ENCODE results near the gene QDPR.
A peak's percentile ranks its signal among the peaks of the same experiment; 100 is the strongest.

QDPR gene

GRCh38 chr4:17511950-17512795 lies at the start of gene QDPR:
Gene QDPR (minus strand): TSS chr4:17512090. CDS start chr4:17512054, 36 bp downstream.
- Histone ChIP-seq H3K4me3 (peak within 1 kb of the TSS; percentile 80), H3K9ac (ENCODE audit: insufficient read length) (peak within 1 kb of the TSS; percentile 72), H3K36me3 (ENCODE audit: insufficient read depth, low read length) (no peaks in the 10 kb centered on the region), H3K9me3 (ENCODE audit: low read depth, low read length) (no peaks in the 10 kb centered on the region), H3K27ac (no peak within 1 kb of the TSS)
- no peak for TF ChIP-seq EZH2 (IDR thresholded peaks at IDR 0.05)
- no peak for TF ChIP-seq FOXP2 (optimal IDR thresholded peaks at IDR 0.05; ENCODE audit: control extremely low read depth, extremely low read length, insufficient read depth)
- no peak for TF ChIP-seq POLR2AphosphoS5 (IDR thresholded peaks at IDR 0.05; ENCODE audit: borderline replicate concordance, low read depth, low read length)
- DNase-seq (ENCODE audit: low read depth, low spot score), result no peak

DNA sequence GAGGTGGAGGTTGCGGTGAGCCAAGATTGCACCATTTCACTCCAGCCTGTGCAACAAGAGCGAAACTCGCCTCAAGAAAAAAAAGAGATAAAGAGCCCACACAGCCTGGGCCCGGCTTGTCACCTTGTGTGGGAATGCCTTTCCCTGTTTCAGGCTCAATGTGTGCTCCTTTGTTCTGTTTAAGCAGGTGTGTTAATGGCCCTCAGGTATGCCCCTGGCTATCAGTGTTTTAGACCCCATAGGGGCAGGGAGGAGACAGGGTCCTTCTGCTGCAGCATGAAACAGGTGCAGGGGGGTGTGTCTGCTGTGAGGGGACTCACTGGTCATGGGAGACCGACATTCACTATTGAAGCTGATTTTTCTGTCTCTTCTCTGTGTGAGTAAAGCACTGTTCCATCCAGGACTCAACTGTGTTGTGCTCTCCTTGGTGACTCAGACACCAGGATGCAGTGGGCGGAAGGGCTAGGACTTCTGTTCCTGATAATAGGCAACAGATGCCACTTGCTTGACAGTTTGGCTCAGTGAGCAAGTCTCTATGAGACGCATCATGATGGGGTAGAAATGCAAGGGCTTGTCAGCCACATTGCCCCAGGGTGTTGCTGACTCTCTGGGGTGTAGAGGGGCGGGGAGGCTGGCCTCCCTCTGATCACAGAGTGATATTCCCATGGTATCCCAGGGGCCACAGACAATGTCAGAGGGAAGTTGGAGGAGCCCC lies 49.5 kb upstream of the QDPR start:
- no peak overlapping the region for H3K9ac ChIP-seq (ENCODE audit: insufficient read length)
- no peaks in the 10 kb centered on the region for H3K36me3 ChIP-seq (ENCODE audit: insufficient read depth, low read length)
- DNase-seq (ENCODE audit: low read depth, low spot score), result no peak
- H3K4me3 ChIP-seq, result no peak overlapping the region
- TF ChIP-seq FOXP2 (optimal IDR thresholded peaks at IDR 0.05; ENCODE audit: control extremely low read depth, extremely low read length, insufficient read depth), result no peak
- TF ChIP-seq EZH2 (IDR thresholded peaks at IDR 0.05), result no peak
- no peak for TF ChIP-seq POLR2AphosphoS5 (IDR thresholded peaks at IDR 0.05; ENCODE audit: borderline replicate concordance, low read depth, low read length)
- no peaks in the 10 kb centered on the region for H3K9me3 ChIP-seq (ENCODE audit: low read depth, low read length)
- H3K27ac ChIP-seq, result no peak overlapping the region

GRCh38 chr4:17560065-17560673 lies 48.3 kb upstream of the QDPR start:
- no peaks in the 10 kb centered on the region for H3K9me3 ChIP-seq (ENCODE audit: low read depth, low read length)
- no peak for DNase-seq (ENCODE audit: low read depth, low spot score)
- H3K9ac ChIP-seq (ENCODE audit: insufficient read length), result no peak overlapping the region
- TF ChIP-seq EZH2 (IDR thresholded peaks at IDR 0.05) (no peak), FOXP2 (optimal IDR thresholded peaks at IDR 0.05; ENCODE audit: control extremely low read depth, extremely low read length, insufficient read depth) (no peak), POLR2AphosphoS5 (IDR thresholded peaks at IDR 0.05; ENCODE audit: borderline replicate concordance, low read depth, low read length) (no peak)
- H3K27ac ChIP-seq, result no peak overlapping the region
- no peaks in the 10 kb centered on the region for H3K36me3 ChIP-seq (ENCODE audit: insufficient read depth, low read length)
- H3K4me3 ChIP-seq, result no peak overlapping the region

DNA sequence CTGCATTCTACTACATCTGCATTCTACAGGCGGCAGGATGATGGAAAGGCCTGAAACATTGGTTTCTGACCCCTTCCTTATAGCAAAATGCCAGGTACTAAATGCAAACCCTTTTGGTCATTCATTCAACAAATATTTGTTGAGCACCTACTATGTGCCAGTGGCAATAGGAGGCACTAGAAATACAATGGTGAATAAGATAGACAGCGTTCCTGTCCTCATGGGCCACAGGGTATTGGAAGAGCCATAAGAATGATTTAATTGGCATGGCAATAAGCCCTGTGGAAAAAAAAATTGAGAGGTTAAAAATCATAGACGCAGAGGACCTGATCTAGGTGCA lies 47.8 kb upstream of the QDPR start:
- Histone ChIP-seq H3K9ac (ENCODE audit: insufficient read length) (no peak overlapping the region), H3K9me3 (ENCODE audit: low read depth, low read length) (no peaks in the 10 kb centered on the region), H3K36me3 (ENCODE audit: insufficient read depth, low read length) (no peaks in the 10 kb centered on the region), H3K4me3 (no peak overlapping the region), H3K27ac (no peak overlapping the region)
- DNase-seq (ENCODE audit: low read depth, low spot score), result no peak
- no peak for TF ChIP-seq POLR2AphosphoS5 (IDR thresholded peaks at IDR 0.05; ENCODE audit: borderline replicate concordance, low read depth, low read length)
- TF ChIP-seq FOXP2 (optimal IDR thresholded peaks at IDR 0.05; ENCODE audit: control extremely low read depth, extremely low read length, insufficient read depth), result no peak
- no peak for TF ChIP-seq EZH2 (IDR thresholded peaks at IDR 0.05)

GRCh38 chr4:17558941-17559708 lies 47.2 kb upstream of the QDPR start:
- Histone ChIP-seq H3K9me3 (ENCODE audit: low read depth, low read length) (no peaks in the 10 kb centered on the region), H3K9ac (ENCODE audit: insufficient read length) (no peak overlapping the region), H3K36me3 (ENCODE audit: insufficient read depth, low read length) (no peaks in the 10 kb centered on the region), H3K27ac (no peak overlapping the region), H3K4me3 (no peak overlapping the region)
- DNase-seq (ENCODE audit: low read depth, low spot score), result no peak
- TF ChIP-seq EZH2 (IDR thresholded peaks at IDR 0.05) (no peak), POLR2AphosphoS5 (IDR thresholded peaks at IDR 0.05; ENCODE audit: borderline replicate concordance, low read depth, low read length) (no peak), FOXP2 (optimal IDR thresholded peaks at IDR 0.05; ENCODE audit: control extremely low read depth, extremely low read length, insufficient read depth) (no peak)

GRCh38 chr4:17557880-17558279 lies 46.0 kb upstream of the QDPR start:
- no peaks in the 10 kb centered on the region for H3K36me3 ChIP-seq (ENCODE audit: insufficient read depth, low read length)
- H3K9me3 ChIP-seq (ENCODE audit: low read depth, low read length), result no peaks in the 10 kb centered on the region
- no peak for DNase-seq (ENCODE audit: low read depth, low spot score)
- TF ChIP-seq EZH2 (IDR thresholded peaks at IDR 0.05) (no peak), POLR2AphosphoS5 (IDR thresholded peaks at IDR 0.05; ENCODE audit: borderline replicate concordance, low read depth, low read length) (no peak), FOXP2 (optimal IDR thresholded peaks at IDR 0.05; ENCODE audit: control extremely low read depth, extremely low read length, insufficient read depth) (no peak)
- H3K27ac ChIP-seq, result no peak overlapping the region
- no peak overlapping the region for H3K9ac ChIP-seq (ENCODE audit: insufficient read length)
- no peak overlapping the region for H3K4me3 ChIP-seq

DNA sequence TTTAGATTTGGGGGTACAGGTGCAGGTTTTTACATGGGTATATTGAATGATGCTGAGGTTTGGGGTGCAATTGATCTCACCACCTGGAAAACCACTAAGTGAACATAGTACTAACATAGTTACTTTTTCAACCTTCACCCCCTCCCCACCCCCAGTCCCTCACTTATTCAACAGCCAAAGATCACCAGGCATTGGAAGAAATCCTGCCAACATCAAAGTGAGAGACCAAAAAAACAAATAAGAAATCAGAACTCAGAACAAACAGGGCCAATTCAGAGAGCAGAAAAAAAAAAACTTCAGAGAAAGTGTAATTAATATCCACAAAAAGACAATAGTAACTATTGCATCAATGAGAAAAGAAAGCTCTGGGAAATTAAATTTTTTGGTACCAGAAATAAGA lies 44.6 kb upstream of the QDPR start:
- no peak for DNase-seq (ENCODE audit: low read depth, low spot score)

More for the DNA sequence above, 44.6 kb upstream of the QDPR start:
- no peak overlapping the region for H3K27ac ChIP-seq
- TF ChIP-seq EZH2 (IDR thresholded peaks at IDR 0.05) (no peak), FOXP2 (optimal IDR thresholded peaks at IDR 0.05; ENCODE audit: control extremely low read depth, extremely low read length, insufficient read depth) (no peak), POLR2AphosphoS5 (IDR thresholded peaks at IDR 0.05; ENCODE audit: borderline replicate concordance, low read depth, low read length) (no peak)
- no peaks in the 10 kb centered on the region for H3K9me3 ChIP-seq (ENCODE audit: low read depth, low read length)
- H3K36me3 ChIP-seq (ENCODE audit: insufficient read depth, low read length), result no peaks in the 10 kb centered on the region
- no peak overlapping the region for H3K4me3 ChIP-seq
- H3K9ac ChIP-seq (ENCODE audit: insufficient read length), result no peak overlapping the region

Data from SK-N-MC (cell line).